Rectal smooth muscle tissue (tissue), 1 donor: ENCODE results near the gene RAD51.

Source experiments
- H3K27ac ChIP-seq: one replicate; pipeline ENCODE4 v1.7.0; 2013; ENCODE audit warnings: low read depth, low read length, inconsistent platforms
- H3K27me3 ChIP-seq: one replicate; pipeline ENCODE4 v1.7.0; 2013; ENCODE audit warnings: low read length; ENCODE audit not compliant: control insufficient read depth, insufficient read depth
- H3K36me3 ChIP-seq: one replicate; pipeline ENCODE4 v1.7.0; 2013; ENCODE audit warnings: low read length; ENCODE audit not compliant: control insufficient read depth, insufficient read depth
- H3K4me1 ChIP-seq: one replicate; pipeline ENCODE4 v1.7.0; 2013; ENCODE audit warnings: low read length; ENCODE audit not compliant: control insufficient read depth, insufficient read depth
- H3K4me3 ChIP-seq: one replicate; pipeline ENCODE4 v1.7.0; 2013; ENCODE audit warnings: low read length
- H3K9ac ChIP-seq: one replicate; pipeline ENCODE4 v1.7.0; 2013; ENCODE audit warnings: low read length

The RAD51 gene

DNA sequence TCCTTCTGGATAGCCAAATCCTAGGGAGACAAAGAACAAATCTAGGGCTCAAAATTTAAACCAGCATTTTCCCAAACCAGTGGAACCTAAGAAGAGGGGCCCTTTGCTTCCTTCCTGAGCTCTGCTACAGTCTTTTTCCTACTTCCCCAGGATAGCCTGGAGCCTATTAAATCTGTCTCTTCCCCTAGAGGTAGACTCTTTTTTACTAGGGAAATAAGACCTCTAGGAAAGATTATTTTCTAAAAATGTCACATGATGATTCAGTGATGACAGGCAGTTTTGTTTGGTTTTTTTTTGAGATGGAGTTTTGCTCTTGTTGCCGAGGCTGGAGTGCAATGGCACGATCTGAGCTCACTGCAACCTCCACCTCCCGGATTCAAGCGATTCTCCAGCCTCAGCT, 41.6 kb downstream of the RAD51 start:
- no peak overlapping the region for H3K9ac ChIP-seq
- H3K4me1 ChIP-seq = no peaks in the 10 kb centered on the region
- no peak overlapping the region for H3K27ac ChIP-seq
- peaks cover 16% of the 10 kb centered on the region for H3K36me3 ChIP-seq
- no peaks in the 10 kb centered on the region for H3K27me3 ChIP-seq
- H3K4me3 ChIP-seq = no peak overlapping the region

DNA sequence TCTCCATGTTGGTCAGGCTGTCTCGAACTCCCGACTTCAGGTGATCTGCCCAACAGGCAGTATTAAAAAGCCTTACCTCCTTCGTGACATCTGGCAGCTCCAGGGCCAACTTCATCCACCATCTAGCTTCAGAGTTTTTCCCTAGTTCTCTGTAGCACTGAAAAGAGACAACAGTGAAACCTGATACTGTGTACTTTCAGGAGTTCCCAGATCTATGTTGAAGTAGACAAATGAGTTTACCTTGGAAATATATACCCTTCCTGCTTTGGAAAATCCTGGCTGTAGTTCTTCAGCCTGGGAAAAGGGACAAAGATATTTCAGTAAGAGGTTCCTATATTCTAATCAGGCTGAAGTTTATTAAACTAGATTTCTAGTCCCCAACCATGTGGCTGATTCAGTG, 42.1 kb downstream of the RAD51 start:
- no peaks in the 10 kb centered on the region for H3K4me1 ChIP-seq
- H3K27me3 ChIP-seq = no peaks in the 10 kb centered on the region
- no peak overlapping the region for H3K9ac ChIP-seq
- H3K36me3 ChIP-seq = peaks cover 16% of the 10 kb centered on the region
- H3K27ac ChIP-seq = no peak overlapping the region
- no peak overlapping the region for H3K4me3 ChIP-seq

DNA sequence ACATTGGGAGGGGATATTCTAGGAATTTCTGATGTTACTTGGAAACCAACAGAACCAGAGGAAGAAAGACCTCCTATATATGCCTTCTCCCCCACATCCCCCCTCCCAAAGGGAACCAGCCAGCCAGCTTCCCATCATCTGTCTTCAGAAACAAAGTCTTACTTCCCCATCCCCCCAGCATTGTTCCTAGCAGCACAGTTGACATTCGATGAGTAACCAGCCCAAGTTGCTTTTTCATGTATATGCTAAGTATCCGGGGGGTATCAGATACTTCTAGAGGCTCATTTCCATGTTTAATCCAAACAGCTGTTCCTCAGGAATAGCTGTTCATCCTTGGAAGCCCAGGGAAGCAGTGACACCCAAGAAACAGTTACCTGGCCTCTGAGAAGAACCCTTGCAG, 44.1 kb downstream of the RAD51 start:
- Histone ChIP-seq H3K9ac (no peak overlapping the region), H3K4me1 (no peaks in the 10 kb centered on the region), H3K27ac (no peak overlapping the region), H3K27me3 (no peaks in the 10 kb centered on the region), H3K4me3 (no peak overlapping the region), H3K36me3 (peaks cover 22% of the 10 kb centered on the region)

DNA sequence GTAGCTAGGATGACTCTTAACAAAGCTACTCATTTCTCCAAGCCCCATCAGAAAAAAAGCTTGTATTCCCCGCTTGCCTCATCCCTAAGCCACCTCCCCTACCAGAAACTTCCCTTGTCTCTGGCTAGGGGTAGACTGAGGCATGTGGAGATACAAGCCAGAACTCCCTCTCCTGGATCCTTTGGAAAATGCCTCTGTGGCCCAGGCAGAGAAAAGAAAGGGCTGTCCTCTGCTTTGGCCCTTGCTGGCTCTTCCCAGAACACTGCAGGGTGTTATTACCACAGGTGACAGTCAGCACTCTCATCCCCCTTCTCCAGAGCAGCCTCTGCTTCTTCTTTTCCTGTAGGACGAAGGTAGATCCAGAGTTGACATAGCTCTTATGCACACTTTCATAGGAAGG, 44.9 kb downstream of the RAD51 start:
- H3K27me3 ChIP-seq = no peaks in the 10 kb centered on the region
- H3K4me1 ChIP-seq = no peaks in the 10 kb centered on the region
- peaks cover 27% of the 10 kb centered on the region for H3K36me3 ChIP-seq
- no peak overlapping the region for H3K27ac ChIP-seq
- H3K9ac ChIP-seq = no peak overlapping the region
- no peak overlapping the region for H3K4me3 ChIP-seq

DNA sequence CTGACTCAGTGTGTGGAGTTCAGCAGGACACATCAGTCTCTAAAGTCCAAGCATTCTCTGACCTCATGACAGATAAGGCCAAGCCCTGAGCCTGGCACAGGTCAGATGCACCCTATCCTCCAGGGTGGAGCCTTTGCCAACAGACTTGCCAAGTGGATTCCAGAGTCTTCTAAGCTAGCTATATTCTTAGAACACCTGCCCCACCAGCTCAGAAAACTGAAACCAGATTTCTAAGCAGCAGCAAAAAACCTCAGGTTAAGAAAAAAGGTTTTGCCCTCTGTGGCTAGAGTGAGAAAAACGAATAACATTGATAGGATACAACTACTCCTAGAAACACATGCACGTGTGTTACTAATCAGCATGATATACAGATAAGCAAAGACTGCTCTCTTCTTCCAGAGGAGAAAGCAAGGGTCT, 48.5 kb downstream of the RAD51 start:
- H3K9ac ChIP-seq = no peak overlapping the region
- H3K4me3 ChIP-seq = no peak overlapping the region
- H3K36me3 ChIP-seq = peaks cover 26% of the 10 kb centered on the region
- no peaks in the 10 kb centered on the region for H3K4me1 ChIP-seq
- H3K27ac ChIP-seq = no peak overlapping the region
- no peaks in the 10 kb centered on the region for H3K27me3 ChIP-seq

DNA sequence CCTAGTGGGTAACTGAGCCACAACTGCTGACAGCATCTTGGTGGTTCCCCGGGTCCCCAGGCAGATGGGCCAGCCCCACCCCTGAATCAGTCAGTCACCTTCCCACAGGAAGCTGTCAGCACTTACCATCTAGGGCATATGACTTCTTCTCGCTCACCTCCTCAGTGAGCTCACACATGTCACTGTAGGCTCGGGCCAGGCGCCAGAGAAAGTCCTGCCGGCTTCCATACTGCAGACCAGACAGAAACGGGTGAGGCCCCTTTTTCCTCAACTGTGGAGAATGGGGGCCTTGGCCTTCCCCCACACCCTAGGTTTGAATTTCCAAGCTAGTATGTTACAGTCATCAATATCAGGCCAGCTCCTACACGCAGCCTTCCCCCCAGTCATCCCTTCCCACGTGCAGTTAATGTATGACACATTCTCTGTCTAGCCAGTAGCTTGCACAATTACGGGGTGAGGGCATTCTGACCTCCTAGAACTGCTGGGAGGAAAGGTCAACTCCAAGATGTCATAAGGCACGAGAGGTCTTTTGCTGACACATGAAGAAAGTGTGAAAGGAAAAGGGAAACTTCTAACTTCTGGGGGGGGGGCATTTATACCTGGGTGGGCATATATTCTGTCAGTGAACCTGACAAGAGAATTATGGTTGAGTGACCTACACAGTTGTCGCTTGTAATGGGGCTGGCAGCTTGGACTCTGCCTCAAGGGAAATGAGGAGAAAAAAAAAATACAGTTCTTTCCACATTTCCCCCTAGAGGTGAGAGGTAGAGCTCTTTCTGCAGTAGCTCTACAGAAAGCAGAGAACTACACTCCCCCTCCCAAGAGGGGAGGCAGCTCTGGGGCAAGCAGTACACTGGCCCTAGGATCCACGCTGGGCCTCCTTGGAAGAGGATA, 49.2 kb downstream of the RAD51 start:
- Histone ChIP-seq H3K4me3 (no peak overlapping the region), H3K27me3 (no peaks in the 10 kb centered on the region), H3K27ac (no peak overlapping the region), H3K36me3 (peaks cover 26% of the 10 kb centered on the region), H3K4me1 (no peaks in the 10 kb centered on the region), H3K9ac (no peak overlapping the region)

DNA sequence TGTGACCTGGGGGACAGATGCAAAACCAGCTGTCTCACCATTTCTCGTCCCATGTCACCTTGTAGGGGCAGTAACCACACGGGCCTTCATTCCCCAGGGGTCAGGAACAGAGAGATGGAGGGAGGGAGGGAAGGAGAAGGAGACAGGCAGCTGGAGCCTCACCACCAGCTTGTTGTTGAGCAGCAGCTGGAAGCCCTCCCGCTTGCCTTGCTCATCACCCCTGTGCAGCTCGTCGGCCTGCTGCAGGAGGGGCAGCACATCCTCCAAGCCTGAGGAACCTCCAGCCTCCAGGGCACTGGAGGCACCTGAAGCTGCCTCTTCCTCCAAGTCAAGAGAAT, 49.8 kb downstream of the RAD51 start:
- Histone ChIP-seq H3K9ac (no peak overlapping the region), H3K27ac (no peak overlapping the region), H3K4me3 (no peak overlapping the region), H3K27me3 (no peaks in the 10 kb centered on the region), H3K36me3 (peaks cover 28% of the 10 kb centered on the region), H3K4me1 (no peaks in the 10 kb centered on the region)

DNA sequence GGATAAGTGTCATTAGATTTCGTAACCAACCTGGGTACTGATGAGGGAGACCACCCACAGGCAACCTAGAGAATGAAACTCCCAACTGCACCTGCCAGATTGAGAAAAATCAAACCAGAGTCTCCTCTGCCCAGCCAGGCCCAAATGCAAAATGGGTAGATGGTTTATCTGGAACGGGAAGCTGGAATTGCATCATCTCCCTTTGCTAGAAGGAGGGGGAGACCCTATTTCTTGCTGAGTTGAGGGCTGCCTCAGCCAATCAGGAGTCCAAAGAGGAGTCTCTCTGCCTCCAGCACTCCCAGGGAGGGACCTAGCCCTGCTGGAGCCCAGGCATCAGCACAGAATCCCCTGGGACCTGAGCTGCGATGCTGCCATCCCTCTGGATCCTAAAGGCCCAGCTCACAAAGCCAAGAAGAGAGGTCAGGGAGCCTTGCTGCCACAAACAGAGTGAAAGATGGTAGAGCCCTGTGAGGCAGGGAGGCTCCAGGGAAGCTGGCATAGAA, 52.0 kb downstream of the RAD51 start:
- Histone ChIP-seq H3K4me1 (no peaks in the 10 kb centered on the region), H3K9ac (no peak overlapping the region), H3K36me3 (peaks cover 28% of the 10 kb centered on the region), H3K4me3 (no peak overlapping the region), H3K27ac (no peak overlapping the region), H3K27me3 (no peaks in the 10 kb centered on the region)

GRCh38 chr15:40747685-40748631, 53.0 kb downstream of the RAD51 start:
- H3K9ac ChIP-seq = no peak overlapping the region
- H3K27ac ChIP-seq = no peak overlapping the region
- no peaks in the 10 kb centered on the region for H3K4me1 ChIP-seq
- no peak overlapping the region for H3K4me3 ChIP-seq
- H3K27me3 ChIP-seq = no peaks in the 10 kb centered on the region
- H3K36me3 ChIP-seq = peaks cover 30% of the 10 kb centered on the region

- no peaks in the 10 kb centered on the region for H3K27me3 ChIP-seq
- no peak overlapping the region for H3K27ac ChIP-seq
- H3K4me3 ChIP-seq = no peak overlapping the region
- peaks cover 23% of the 10 kb centered on the region for H3K36me3 ChIP-seq
- no peak overlapping the region for H3K9ac ChIP-seq
- H3K4me1 ChIP-seq = peaks cover under 1% of the 10 kb centered on the region
Measured at GRCh38 chr15:40749151-40749630, 54.2 kb downstream of the RAD51 start.

GRCh38 chr15:40750885-40751284, 55.9 kb downstream of the RAD51 start:
- peaks cover 12% of the 10 kb centered on the region for H3K36me3 ChIP-seq
- H3K4me1 ChIP-seq = peaks cover 3% of the 10 kb centered on the region
- H3K27me3 ChIP-seq = no peaks in the 10 kb centered on the region
- H3K4me3 ChIP-seq = no peak overlapping the region
- H3K27ac ChIP-seq = no peak overlapping the region
- no peak overlapping the region for H3K9ac ChIP-seq

GRCh38 chr15:40751745-40752144, 56.8 kb downstream of the RAD51 start:
- Histone ChIP-seq H3K27ac (no peak overlapping the region), H3K4me3 (no peak overlapping the region), H3K36me3 (peaks cover 11% of the 10 kb centered on the region), H3K27me3 (no peaks in the 10 kb centered on the region), H3K4me1 (peaks cover 3% of the 10 kb centered on the region), H3K9ac (no peak overlapping the region)
